Activated T-helper 9 cell treated with anti-CD3 and anti-CD28 coated beads, Interleukin-2, amount 50 U/mL, for 16 hours (primary cell): ENCODE data around the gene NOL4L.

ENCODE experiments used
- DNase-seq: peaks from one replicate; pipeline ENCODE4 v3.0.0-alpha.2; 2020; ENCODE audit warnings: low read depth

Gene NOL4L

DNA sequence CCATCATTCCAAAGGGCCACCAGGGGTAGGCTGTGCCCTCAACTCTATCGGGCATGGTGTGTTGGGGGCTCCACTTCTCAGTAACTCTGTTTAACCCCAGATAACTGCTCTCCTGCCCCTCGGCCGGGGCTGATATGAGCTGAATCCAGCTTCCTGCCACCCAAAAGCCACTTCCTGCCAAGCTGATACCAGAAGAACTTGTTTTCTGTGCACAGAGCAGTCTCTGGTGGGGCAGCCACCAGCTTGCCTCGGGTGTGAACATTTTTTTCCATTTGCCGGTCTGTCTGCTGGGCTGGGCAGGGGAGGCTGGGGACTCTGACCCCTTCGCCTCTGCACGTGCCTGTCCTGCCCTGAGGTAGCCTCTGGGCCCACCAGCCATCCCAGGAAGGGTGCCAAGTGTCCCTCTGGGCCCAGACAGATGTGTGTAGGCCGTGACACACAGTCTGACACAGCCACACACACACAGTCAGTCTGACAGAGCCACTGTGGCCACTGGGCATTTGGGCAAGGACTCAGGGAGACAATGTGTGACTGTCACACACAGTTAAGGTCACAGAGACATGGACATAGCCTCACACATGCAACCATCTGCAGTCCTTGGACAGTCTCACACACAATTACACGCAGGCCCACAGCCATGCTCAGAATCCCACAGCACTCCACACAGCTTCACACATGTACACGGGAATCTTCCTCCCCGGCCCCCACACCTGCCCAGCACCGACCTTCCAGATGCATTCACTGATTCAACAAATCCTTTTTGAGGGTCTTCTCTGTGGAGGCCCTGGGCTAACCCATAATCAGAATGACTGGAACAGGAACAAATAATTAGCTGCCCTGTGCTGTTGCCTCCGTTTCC, 45.1 kb downstream of the NOL4L start:
- peak; percentile 45 for DNase-seq

DNA sequence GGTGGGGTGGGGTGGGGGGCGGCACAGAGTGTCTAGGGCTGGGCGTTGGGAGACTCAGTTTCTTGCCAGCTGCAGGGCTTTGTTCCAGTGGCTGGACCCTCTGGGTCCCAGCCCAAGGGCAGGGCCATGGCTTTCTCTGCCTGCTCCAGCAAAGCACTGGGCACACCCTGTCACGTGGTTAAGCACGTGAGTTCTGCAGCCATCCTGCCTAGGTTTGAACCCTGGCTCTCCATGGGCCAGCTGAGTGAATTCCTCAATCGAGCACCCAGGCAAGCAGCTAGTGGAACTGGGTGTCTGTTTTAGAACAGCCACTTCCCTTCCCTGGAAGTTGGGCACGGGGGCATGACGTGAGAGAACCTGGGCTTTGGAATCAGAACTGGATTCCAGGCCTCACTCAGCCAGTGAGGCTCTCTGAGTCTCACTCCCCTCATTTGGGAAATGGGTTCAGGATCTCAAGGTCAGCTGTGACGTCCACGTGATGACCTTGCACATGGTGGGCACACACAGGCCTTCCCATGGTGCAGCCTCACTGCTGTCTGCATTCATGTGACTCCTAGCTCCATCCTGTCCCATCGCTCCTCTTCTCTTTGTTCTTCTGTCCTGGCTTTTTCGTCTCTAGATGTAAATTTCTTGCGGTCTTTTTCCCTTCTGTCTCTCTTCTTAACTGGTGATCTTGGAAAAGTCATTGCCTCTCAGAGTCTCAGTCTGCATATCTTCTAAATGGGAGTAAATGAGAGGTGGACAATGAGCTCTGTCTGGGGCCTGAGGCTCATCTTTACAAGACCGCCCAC, 45.9 kb downstream of the NOL4L start:
- no peak for DNase-seq

DNA sequence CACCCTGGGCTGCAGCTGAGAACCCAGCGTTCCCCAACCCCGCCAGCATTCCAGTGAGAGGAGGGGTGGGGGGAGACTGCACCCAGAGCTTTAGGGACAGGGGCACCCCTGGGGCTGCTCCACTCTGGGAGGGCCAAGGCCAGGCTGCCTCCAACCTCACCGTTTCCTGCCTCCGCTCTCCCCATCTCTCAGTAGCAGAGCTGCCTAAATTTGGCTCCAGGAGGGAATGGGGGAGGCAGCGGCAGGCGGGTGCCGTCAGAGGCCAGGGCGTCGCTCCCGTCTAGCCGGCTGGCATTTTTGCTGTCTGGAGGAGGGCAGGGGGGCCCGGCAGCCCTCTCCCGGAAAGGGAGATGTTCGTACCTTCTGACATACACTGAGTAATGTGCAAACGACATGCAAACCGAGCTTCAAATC, 46.6 kb downstream of the NOL4L start:
- DNase-seq = no peak

DNA sequence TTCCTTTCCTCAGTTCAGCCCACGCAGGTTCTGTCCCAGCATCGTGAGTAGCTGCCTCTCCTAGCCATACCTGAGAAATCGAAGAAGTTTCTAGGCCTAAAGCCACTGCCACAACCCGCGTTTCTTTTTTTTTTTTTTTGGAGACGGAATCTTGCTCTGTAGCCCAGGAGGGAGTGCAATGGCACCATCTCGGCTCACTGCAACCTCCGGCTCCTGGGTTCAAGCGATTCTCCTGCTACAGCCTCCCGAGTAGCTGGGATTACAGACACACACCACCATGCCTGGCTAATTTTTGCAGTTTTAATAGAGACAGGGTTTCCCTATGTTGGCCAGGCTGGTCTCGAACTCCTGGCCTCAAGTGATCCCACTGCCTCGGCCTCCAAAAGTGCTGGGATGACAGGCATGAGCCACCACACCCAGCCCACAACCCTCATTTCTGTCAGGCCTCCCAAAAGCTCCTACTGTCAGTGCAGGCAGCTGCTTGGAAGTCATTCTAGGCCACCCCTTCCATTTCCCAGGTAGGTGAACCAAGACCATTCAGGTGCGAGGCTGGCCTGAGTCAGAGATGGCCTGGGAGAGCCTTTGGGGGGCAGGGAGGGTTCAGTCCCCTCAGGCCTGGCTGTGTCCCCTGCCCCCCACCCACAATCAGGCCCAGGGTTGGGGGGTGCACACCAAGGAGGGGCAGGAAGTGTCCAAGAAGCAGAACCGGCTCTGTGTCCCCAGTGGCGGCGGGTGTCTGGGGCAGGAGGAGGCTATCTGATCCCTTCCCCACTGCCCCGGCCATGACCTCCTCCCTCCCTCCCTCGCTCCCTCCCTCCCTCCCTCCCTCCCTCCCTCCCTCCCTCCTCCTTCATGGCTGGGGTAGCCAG, 47.2 kb downstream of the NOL4L start:
- DNase-seq = no peak

DNA sequence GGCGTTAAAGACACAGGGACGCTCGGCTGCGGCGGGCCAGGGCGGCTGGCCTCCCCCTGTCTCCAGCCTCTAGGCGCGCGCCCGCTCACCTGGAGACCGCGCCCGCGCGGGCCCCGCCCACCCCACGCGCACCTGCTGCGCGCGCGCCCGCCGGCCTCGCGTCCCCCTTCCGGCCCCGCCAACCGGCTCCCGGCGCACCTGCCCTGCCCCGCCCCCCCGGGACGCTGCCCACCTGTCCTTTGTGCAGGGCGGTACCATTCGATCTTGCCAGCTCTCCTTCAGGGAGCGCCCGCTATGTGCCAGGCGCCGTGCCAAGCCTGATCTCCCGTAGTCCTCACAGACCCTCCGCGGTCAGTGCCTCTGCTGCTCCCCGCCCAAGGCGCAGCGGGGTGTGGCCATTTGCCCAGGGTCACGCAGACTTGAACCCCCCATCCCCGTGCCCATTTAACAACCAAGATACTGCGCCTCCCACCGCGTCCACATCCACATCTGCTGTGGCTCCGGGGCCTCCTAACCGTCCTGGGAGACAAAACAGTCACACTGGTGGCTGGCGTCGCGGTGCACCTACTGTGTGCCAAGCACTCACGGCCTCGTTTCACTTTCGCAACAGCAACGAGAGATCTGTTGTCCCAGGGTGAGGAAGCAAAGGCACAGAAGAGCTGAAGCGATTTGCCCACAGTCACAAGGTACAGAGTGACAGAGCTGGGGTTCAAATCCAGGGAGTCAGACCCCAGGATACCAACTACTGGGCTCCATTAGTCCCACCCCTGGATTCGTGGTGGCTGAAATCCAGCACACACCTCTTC, 48.1 kb downstream of the NOL4L start:
- peak; percentile 47 for DNase-seq

DNA sequence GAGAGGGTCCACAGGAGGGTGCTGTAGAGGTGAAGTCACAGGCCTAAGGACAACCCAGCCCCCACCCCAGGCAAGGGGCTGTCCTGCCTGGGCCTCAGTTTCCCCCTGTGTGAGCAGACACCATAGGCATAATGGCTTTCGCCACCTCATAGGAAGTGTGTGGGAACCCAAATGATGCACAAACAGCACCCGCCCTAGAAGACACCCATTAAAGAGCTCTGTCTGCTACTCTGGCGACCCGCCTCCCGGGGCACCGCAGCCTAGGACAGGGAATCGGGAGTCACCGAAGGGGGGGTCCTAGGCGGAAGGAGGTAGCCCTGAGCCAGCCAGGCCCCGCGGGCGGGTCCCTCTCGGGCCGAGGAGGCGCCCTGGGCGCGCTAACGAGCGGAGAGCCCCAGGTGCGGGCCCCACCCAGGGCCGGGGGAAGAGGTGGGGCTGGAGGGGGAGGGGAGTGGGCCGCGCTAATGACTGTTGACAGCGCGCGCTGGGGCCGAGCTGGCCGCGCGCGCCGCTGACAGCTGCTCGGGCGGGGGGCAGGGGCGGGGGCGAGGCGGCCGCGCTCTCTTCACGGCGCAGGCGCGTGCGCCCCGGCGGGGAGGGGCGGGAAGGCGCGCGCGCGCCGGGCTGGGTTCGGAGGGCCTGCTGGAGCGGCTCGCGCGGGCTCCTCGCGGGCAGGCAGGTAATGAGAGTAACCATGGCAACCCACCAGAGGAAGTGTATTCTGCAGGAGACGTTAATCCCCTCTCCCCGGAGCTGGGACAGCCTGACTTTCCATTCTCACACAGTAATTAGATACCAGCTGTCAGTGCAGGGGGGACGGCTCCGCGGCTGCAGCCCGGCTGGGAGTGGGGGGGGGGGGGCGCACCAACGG, 48.9 kb downstream of the NOL4L start:
- peak; percentile 63 for DNase-seq

DNA sequence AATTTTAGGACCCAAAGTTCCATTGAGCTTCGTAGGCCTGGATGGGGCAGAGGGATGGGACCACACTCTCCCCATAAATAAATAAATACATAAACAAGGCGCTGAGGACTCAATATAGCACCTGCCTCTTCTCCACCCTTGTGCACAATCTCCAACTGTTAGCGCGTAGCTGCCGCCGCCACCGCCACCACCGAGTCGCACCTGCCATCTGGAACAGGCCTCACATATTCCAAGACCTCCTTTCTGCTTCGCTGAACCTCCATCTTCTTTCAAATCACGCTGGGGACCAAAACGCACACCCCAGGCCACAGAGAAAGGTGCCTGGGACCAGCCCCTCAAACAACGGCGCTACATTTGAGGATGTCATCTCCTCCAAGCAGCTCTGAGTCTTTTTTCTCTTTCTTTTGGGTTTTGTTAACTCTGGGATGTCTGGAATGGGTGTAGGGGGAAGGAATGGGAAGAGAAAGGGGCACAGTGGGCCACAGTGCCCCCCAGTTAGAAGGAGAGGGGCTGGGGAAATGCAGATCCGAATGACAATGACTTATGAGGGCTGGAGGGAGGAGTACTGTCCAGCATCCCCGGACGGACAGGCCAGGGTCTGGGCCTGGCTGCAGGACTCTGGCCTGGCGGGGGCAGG, 49.7 kb downstream of the NOL4L start:
- no peak for DNase-seq

DNA sequence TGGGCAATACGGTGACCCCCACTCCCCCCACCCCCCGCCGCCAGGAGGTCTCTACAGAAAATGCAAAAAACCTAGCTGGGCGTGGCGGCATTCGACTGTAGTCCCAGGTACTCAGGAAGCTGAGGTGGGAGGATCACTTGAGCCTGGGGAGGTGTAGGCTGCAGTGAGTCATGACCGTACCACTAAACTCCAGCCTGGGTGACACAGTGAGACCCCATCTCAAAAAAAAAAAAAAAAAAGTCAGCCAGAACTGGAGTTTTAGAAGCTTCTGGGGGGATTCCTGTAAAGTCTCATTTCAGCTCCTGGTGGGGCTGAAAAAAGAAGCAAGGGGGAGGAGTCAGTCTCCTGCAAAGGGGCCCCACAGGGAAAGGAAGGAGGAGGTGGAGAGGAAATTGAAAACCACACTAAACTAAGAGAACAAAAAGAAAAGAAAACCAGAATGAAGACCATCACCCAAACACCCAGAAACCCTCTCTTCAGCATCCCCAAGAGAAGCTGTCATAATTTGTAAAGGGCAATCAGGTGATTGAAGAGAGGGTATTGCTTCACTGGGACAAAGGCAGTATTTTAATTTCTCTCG, 50.4 kb downstream of the NOL4L start:
- DNase-seq = peak; percentile 51

DNA sequence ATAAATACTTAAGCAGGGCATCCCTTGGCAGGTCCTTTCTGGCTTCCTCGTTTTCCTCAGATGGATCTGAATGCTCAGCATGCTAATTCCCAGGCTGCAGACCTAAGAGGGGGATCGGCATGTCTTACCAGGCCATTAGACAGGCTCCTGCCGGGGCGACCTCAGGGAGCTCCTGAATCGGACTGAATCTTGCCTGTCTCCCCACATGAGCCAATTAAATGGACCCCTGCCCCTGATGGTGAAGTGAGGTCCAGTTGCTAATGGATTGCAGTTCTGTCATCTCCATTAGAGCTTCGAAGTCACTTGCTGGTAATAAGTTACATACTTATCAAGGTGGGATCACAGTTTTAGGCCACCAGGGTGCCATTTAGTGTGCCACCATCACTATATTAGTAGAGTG, 51.4 kb downstream of the NOL4L start:
- DNase-seq = no peak

DNA sequence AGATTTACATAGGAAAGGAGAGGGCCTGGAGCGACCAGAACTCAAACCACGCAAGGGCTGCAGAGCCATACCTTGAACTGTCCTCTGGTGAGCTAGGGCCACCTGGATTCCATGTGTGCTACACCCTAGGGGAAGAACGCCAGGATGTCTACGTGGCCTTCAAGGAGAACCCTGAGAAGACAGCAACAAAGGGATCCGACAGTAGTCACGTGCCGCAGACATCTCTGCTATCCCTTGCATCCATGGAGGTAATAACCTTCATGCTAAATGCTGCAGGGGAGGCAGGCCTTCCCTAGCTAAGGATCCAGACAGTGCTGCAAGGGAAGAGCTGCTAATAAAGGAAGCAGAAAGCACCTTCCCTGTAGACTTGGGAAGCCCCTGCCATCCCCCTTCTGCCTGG, 52.9 kb downstream of the NOL4L start:
- DNase-seq = no peak

DNA sequence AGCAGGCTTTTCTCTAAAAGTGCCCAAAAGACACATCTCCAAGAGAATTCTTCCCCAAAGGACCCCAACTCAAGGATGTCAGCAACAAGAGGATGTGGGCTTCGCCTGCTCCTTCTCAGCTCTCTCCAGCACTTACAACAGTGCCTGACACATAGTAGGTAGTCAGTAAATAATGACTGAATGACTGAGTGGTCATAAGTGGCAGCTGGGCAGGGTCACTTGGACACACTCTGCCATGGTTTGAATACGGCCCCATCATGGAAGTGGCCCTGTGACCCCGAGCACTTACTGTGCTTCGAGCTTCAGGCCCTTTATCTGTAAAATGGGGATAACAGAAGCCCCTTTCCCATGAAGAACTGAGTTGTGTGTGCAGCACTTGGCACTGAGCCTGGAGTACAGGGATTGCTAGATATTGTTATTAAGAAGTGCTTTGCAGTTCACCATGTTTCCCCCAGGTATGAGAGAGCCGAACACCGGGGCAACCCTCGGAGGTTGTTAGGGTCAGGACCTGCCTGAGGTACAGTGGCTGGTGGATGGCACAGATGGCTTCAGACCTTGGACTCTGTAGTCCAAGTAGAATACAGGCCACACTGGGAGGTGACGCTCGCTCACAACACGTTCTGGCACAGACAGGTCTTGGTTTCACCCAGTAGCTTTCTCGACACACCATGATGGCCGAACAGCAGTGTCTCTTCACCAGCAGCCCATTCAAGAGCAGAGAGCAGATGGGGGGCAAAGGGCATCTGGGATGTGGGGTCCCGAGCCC, 56.0 kb downstream of the NOL4L start:
- DNase-seq = no peak

DNA sequence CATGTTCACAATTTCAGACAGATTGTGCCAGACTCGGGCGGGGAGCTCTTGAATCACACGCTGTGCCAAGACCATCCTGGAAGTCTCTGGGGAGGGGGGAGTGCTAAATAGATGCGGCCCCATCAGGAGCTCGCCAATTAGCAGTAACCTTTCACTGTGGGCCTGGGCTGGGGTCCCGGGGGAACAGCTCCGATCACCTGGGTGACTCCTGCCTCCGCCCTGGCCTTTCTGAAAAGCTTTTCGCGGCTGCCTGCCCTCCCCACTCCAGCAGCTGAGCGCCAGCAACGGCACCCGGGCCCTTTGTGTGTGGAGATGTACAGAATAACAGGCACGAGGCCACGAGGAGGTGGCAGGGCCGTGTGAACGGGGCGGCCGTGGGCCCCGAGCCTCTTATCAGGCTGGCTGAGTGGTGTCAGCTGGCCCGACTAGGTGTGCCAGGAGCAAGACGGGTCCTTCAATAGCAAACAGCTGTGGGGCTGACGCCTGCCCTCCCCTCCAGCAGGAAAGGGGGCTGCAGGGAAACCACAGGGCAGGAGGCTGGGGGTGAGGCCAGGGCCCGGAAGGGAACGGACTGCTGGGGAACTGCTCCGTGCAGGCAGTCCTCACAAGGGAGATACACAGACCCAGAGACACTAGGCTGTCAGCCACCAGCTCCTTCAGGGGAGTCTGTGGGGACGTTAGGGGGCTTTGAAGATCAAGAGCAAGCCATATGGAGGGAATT, 56.8 kb downstream of the NOL4L start:
- no peak for DNase-seq

DNA sequence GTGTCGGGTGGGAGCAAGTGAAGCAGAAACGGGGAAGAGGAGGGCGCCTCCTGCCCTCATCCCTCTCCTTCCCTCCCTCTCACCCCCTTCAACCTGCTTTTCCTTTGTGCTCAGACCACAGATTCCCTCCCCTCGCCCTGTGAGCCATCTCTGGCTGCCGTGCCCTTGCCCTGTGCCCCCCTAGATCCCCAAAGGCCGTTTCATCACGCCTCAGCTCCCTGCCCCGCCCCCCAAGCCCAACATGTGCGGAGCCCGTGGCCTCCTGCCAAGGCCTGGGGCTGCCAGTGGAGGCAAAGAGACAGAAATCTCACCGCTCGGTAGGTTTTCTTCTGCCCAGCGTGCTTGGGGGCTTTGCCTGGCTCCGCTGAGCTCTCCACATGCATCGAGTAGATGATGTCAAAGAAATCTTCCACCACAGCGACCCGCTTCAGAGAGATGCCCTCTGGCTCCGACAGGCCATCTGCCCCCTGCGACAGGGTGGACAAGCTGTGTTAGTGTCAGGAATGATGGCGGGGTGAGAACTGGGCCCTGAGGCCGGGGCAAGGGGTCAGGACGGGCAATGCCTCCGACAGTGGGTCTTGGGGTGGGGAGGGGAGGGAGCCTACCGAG, 57.6 kb downstream of the NOL4L start:
- DNase-seq = no peak

DNA sequence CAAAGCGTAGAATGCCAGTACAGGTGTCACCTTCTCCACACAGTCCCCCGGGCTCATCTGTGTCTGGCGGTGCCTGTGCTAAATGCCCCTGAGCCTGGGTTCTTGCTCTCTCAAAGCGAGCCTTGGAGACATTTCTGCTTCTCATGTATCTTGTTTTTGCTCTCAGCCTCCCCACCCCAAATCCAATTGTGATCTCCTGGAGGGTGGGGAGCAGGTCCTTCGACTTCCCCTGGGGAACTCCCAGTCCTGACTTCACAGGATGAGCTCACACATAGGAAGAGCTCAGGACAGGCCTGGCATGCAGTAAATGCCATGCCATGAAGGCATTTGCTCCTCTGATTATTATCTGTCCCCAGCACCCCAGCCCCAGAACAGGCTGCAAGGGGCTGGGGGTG, 58.1 kb downstream of the NOL4L start:
- no peak for DNase-seq

DNA sequence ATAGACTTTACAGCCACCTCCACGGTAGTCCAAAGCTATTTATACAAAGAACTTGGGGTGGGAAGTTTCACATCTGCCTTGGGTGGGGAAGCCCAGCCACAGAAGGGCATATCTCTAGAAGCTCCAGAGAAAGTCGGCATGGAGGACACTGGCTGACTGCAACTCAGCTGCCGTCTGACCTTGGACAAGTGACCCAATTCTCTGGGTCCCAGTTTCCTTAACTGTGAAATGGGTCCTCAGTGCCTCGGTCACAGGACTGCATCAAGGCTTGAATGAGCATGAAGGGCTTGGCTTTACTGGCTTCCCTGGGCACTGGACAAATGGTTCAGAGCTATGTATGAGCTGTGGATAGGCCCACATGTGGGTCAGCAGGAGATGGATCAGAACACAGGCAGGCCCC, 58.6 kb downstream of the NOL4L start:
- no peak for DNase-seq

DNA sequence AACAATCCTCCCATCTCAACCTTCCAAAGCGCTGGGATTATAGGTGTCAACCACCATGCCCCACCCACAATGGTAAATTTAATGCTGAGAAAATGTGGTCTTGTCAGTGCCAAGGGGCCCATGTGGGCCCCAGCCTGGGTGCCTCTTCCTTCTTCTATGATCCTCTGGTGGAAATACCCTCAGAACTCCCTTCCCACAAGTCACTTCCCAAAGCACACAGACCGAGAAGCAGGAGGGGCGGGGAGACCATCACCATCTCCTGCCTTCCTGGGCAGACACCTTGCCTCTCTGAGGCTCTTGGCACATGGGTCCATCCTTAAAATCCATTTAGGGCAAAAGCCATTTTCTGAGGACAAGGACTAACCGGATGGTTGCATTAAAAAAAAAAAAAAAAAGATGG, 59.0 kb downstream of the NOL4L start:
- no peak for DNase-seq

DNA sequence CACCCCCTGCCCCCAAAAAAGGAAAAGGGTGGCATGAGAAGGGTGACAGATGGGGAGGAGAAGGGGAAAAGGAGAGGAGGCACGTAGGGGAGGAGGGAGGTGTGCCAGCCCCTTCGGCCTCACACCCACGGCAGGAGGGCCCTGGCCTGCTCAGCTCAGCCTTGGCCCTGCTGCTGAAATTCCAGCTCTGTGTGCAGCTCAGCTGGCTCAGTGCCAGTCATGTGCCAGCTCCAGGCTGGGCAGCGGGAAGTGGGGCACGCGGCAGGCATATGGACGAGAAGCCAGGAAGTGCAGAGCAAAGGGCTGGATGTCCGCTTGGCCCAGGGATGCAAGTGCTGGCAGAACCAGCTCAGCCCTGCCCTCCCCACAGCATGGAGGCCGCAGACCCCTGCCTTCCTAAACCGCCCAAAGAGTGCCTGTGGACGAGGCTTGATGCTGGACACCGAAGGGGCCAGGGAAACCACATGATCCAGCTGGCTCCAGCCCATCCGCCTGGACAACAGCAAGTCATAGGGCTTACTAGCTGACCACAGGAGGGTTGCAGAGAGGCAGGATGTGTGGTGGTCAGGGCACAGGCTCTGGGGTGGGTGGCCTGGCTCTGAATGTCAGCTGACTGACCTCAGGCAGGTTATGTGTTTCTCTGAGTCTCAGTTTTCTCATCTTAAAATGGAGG, 60.2 kb downstream of the NOL4L start:
- no peak for DNase-seq
